NCI-H1694 treated with DMSO at 0.1 percent for 48 hours (cell line): ENCODE data around the gene KLF7.
"Not testable (repeated sequence)": the region's sequence is repeated elsewhere in the genome, so short reads cannot be mapped to it uniquely, and the experiment has no call there.

Experiments
- DNase-seq: peaks from one replicate; lab custom pipeline; 2025; lab: John Stamatoyannopoulos, UW

Gene KLF7

DNA sequence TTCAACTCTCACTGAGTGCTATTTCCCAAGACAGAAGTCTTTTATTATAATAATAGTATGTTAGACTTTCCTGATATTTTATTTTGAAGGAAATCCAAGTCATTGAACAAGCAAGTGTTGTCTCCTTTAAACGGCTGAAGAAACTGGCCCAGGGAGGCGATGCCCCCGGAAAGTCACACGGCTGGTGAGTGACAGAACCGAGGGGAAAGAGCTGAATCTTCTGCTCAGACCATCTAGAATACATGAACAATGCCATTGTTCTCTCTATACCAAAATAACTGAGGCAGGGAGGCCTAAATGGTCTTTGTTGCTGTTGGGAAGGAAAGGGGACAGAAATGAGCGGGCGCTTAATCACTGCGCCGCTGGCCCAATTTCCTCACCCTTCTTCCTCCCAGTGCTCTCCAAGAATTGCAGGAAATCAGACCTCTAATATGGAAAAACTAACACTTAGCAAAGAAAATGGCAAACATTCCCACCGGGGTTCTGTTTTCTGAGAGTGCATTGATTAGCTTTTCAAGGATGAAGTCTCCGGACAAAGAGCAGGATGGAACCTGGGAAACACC lies 101.5 kb downstream of the KLF7 start:
- no peak for DNase-seq

- no peak for DNase-seq
These were observed 104.6 kb downstream of the KLF7 start for GRCh38 chr2:207061181-207061580.

GRCh38 chr2:207055257-207055656 lies 110.5 kb downstream of the KLF7 start:
- DNase-seq, result no peak

DNA sequence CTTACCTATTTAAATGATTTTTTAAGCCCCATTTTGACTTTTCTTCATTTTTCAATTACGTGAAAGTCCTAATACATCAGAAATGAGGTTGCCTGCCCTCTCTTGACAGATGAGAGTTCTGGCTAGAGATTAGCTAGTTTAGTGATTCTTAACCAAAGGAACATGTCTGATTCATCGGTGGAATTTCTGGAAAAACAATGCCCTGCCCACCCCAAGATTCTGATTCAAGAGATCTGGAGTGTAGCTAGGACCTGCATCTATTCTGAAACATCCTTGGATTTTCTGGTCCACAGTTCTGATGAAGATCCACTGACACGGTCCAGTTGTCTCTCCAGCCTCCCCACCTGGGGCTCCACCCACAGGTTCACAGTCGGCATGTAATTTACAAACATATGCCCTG lies 111.2 kb downstream of the KLF7 start:
- DNase-seq, result no peak

- no peak for DNase-seq
These were observed 114.3 kb downstream of the KLF7 start for GRCh38 chr2:207051385-207051965.

DNA sequence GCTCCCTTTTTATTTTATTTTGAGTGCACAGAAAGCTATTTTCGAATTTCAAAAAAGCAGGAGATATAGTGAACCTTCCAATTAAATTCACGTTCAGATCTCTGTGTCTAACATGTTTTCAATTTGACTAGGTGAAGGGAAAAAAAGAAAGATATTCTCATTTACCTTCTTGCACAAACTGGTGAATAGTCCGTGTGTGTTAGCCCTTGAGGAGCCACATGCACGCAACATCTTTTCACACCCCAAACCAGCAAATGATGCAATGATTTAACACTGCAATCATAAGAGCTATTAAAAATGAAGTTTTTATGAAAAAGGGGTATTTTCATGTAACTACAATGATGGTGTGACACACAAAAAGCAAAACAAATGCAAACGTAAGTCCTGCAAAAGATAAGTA lies 116.6 kb downstream of the KLF7 start:
- no peak for DNase-seq

GRCh38 chr2:207048416-207048815 lies 117.3 kb downstream of the KLF7 start:
- no peak for DNase-seq

GRCh38 chr2:207046724-207047123 lies 119.0 kb downstream of the KLF7 start:
- DNase-seq, result no peak

DNA sequence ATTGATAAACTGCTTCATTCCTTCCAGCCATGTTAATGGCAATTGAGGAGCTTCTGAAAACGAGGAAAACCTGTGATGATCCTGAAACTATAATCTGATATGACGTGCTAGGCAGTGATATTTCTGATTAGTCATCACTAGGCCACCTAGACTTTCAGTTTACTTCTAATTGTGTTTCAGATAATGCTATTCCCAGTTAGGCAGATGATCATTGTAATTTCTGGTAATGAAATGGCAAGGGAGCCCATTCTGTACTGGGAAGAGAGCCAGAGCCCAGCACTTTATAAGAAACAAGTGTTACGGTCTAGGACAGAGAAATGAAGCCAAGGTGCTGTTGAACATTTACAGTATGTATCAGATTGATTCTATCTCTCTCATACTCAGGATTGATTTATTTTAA lies 120.2 kb downstream of the KLF7 start:
- no peak for DNase-seq

DNA sequence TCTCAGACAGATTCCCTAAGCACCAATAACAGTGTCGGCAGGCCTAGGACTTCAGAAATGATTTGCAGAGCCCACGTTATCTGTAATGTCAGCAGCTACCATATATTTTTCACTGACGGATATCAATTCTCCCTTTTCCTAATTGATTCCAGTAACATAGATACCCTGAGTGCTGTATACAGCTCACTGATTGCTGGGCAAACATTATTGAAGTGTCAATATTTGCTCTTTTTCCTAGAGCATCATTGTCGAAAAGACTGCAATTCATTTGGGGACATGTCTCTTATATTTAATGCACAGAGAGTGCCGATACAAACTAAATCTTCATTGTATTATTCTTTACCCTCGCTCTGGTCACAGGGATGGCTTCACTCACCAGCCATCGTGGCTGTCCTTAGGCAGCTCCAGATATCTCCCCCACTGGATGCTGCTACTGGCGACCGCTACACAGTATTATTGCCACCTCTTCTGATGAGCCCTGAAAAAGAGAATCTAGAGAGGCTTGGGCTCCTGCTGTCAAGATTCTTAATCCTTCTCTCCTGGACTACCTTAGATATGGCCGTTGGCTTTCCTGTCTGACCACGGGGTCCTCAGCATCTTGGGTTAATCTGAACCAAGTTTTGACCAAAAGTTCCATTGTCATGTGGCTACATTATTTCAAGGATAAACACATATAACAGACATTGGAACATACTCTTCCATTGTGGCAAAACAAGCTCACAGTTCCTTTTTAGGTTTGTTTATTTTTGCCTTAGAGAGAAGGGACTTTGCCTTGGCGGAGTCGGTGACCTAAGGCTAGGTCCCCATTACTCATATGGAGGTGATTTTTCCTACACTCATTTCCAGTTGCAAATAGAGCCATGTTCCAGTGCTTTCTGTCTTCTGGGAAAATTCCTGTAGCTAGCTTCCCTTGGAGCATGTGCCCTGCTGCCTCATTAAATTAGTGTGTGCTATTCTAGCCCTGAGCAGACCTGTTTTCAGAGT lies 121.1 kb downstream of the KLF7 start:
- DNase-seq, result no peak

GRCh38 chr2:207042841-207043240 lies 122.9 kb downstream of the KLF7 start:
- no peak for DNase-seq

- no peak for DNase-seq
These were observed 123.8 kb downstream of the KLF7 start for GRCh38 chr2:207041786-207042554.

GRCh38 chr2:207041279-207041678 lies 124.5 kb downstream of the KLF7 start:
- DNase-seq, result no peak

GRCh38 chr2:207040696-207041095 lies 125.1 kb downstream of the KLF7 start:
- no peak for DNase-seq

GRCh38 chr2:207039225-207039624 lies 126.5 kb downstream of the KLF7 start:
- no peak for DNase-seq

DNA sequence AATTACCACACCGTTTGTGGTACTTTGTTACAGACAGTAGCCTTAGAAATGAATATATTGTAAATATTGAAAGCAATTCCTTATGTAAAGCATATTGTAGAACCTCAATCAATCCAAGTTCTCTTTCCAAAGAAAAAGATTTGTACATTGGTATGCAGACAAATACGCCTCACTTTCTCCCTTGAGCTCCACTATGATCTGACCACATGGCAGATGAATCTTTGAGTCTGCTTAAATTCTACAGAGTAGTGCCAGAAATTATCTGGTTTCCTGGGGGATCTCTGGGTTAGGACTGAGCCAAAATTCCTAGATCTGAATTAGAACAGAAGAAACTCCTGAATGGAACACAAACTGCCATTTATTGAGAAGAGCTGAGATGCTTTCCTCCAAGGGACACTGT lies 127.4 kb downstream of the KLF7 start:
- DNase-seq, result no peak

GRCh38 chr2:207037896-207038295 lies 127.9 kb downstream of the KLF7 start:
- DNase-seq, result no peak

DNA sequence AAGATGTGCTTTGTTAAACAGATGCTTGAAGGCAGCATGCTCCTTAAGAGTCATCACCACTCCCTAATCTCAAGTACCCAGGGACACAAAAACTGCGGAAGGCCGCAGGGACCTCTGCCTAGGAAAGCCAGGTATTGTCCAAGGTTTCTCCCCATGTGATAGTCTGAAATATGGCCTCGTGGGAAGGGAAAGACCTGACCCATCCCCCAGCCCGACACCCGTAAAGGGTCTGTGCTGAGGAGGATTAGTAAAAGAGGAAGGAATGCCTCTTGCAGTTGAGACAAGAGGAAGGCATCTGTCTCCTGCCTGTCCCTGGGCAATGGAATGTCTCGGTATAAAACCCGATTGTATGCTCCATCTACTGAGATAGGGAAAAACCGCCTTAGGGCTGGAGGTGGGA lies 128.7 kb downstream of the KLF7 start:
- not testable (repeated sequence) for DNase-seq

- DNase-seq, result no peak
These were observed 129.9 kb downstream of the KLF7 start for GRCh38 chr2:207035875-207036274.

DNA sequence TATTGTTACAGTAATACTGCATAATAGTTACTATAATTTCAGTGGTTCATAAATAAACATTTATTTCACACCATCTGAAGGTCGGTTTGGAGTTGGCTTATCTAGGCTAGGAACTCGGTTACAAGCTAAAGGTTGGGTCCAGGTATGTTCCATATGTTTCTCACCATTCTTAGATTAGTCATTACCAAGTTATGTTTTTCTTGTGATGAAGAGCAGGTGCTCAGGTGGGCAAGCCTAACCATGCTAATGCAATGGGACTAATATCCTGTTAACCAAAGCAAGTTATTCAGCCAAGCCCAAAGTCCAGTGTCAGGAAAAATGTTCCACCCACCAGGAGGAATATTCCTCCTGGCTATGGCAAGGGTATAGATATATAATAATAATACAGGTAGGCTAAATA lies 133.3 kb downstream of the KLF7 start:
- no peak for DNase-seq
